Testis (tissue), 2 donors: ENCODE data around the gene ZIC5.

Source experiments
- CTCF ChIP-seq, 3 experiments: fragments of 450-650 bp in 2 of 3; fragments of 200-600 bp in 1 of 3; sonication (generic) in 1 of 3; IDR thresholded peaks; one replicate each; pipeline ENCODE4 v1.5.1; 2016 to 2019; ENCODE audit warnings: antibody characterized with exemption in 3 of 3, mild to moderate bottlenecking in 2 of 3, moderate library complexity in 1 of 3
- POLR2A ChIP-seq: fragments of 450-650 bp; IDR thresholded peaks from one replicate; pipeline ENCODE4 v1.6.1; 2017; ENCODE audit warnings: antibody characterized with exemption, mild to moderate bottlenecking, moderate library complexity

GRCh38 chr13:99989276-99990125 lies 17.9 kb upstream of the ZIC5 start:
- TF ChIP-seq CTCF (IDR thresholded peaks at IDR 0.05) (no peak), POLR2A (no peak)
